Measurements from ENCODE around the gene TENM4. TPM values are rescaled to one million over a fixed set of nuclear protein-coding genes. Genes with fewer than 3 reads are reported as not detected.

TENM4 gene
- total RNA-seq, 1 donor from 2014 or later: 2.4 TPM

DNA sequence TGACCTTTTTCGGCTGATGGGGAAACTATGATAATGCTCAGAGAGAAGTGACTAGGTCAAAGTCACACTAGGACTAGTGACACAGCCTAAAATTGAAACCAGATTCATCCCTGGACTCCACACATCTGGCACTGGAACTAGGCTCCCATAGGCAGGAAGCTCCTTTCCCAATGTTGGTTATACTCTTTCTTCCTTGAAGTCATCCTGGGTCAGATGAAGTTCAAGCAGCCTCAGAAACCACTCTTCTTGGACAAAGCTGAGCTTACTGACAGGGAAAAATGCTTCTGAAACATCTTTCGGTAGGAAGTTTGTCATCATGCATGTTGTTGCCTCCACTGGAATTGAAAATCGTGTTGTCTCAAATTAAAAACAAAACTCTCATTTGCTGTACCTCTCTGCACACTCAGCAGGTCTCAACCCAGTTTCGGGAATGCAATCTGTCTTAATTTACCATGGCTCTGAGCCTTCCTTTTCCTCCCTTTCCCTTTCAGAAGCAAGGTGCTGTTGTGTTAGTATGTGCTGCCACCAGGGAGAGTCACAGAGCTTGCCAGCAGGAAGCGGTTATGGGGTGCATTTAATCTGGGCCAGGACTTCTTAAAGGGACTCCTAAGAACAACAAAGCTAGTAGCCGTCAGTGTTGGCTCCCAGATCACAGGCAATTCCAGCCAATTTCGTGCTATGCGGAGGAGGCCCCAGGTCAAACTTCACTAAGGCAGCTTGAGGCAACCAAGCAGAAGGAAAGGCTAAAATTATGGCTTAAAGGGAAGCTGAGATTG, 384.8 kb downstream of the TENM4 start:
- DNase-seq (ENCODE audit: low spot score): no peak

DNA sequence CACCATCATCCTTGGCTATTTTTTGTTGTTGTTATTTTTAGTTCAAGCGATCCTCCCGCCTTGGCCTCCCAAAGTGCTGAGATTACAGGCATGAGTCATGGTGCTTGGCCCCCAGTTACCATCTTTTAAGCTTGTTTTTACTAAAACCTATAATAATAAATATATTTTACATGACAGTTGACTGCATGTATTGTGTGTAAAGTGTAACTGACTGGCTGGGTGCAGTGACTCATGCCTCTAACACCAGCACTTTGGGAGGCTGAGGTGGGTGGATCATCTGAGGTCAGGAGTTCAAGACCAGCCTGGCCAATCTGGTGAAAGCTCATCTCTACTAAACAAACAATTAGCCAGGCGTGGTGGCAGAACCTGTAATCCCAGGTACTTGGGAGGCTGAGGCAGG, 386.2 kb downstream of the TENM4 start:
- no peak for DNase-seq (ENCODE audit: low spot score)

DNA sequence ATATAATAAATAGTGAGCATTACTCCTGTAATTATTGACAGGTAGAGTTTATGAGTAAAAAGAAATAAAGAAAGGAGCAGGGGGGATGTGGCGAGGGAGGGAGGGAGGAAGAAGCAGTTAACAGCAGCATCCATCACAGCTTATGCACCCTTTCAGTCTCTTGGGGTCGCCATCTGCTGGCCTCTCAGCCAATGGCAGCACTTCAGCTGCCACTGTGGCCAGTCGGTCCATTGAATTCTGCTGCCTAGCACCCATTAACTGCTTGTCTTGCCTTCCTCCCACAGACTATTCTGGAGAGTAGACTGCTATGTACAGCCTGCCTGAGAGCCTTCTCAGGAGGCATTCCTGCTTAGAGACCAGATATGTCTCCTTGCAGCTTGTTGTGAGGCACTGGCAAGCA, 388.3 kb downstream of the TENM4 start:
- DNase-seq (ENCODE audit: low spot score): no peak

- DNase-seq (ENCODE audit: low spot score): no peak
These were observed 390.0 kb downstream of the TENM4 start for GRCh38 chr11:79050786-79051185.

DNA sequence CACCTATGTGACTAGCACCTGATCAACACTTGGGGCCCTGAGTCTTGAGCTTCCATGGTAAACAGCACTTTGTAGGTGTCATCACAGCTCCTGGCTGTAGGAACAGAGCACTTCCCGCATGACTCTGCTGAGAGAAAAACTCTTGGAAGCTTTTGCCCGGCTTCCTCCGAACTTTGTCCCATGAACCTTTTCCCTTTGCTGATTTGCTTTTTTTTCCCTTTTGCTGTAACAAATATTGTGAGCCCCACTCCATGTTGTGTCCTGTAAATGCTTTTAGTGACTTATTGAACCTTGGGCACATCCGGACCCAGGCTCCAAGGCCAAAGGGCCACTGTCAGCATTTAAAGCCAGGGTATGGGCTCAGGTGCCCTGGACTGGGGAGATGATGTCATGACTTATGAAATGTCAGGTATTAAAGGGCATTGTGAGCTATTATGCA, 391.1 kb downstream of the TENM4 start:
- DNase-seq (ENCODE audit: low spot score): no peak

GRCh38 chr11:79047980-79048379, 392.9 kb downstream of the TENM4 start:
- no peak for DNase-seq (ENCODE audit: low spot score)

- no peak for DNase-seq (ENCODE audit: low spot score)
These were observed 393.5 kb downstream of the TENM4 start for GRCh38 chr11:79047321-79047720.

- no peak for DNase-seq (ENCODE audit: low spot score)
These were observed 394.5 kb downstream of the TENM4 start for GRCh38 chr11:79046366-79046765.

DNA sequence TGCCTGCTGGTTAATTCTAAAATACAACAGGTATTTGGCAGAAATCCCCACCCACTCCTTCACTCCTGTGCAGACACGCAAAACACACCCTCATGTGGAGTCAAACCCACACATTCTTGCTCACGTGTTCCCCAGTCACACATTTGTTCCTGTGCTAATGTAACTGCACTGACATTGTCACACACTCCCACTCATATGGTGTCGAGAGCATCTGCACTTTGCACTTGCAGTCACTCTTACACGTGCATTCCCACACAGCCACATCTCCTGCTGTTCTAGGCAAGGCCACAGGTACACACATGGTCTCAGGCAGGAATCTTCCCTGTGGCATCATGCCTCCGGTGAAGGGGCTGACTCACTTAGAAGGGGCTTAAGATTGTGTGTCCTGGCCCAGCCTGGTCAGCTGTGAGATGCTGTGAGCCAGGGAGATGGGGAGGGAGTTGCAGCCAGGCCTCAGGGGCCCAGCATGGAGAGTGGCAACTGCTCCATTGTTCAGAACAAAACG, 395.0 kb downstream of the TENM4 start:
- DNase-seq (ENCODE audit: low spot score): no peak

DNA sequence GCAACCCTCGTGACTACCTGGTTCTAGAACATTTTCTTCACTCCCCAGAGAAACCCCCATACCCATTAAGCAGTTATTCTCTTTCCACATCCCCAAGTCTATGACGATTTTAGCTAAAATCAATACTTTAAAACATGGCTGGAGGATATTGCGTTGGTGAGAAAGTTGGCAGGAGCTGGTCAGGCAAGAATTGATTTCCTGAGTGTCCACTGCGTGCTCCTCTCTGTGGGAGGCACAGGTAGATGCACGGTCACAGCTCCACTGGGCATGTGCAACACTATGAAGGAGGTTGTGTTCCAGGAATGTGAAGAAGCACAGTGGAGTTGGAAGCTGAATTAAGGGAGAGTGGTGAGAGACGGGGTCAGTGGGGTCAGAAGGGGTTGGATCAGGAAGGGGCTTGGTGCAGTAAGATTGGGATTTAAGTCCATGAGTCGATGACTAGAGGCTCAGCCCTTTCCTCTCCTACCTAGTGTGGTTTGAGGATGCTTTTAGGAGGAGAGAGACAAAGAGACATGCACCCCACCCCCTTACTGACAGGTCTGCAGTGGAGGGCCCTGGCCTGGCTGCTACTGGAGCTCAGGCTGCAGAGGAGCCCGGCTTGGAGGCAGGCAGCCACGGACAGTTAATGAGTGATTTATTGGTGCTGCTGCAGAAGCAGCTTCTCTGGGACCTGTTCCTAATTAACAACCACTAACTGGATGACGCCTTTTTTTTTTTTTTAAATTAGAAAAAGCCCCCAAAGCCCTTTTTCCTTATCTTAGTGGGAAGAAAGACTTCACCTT, 395.6 kb downstream of the TENM4 start:
- no peak for DNase-seq (ENCODE audit: low spot score)

GRCh38 chr11:79044201-79044600, 396.6 kb downstream of the TENM4 start:
- DNase-seq (ENCODE audit: low spot score): no peak

GRCh38 chr11:79043726-79044125, 397.1 kb downstream of the TENM4 start:
- DNase-seq (ENCODE audit: low spot score): no peak

GRCh38 chr11:79042824-79043223, 398.0 kb downstream of the TENM4 start:
- DNase-seq (ENCODE audit: low spot score): no peak

- DNase-seq (ENCODE audit: low spot score): no peak
These were observed 400.5 kb downstream of the TENM4 start for GRCh38 chr11:79040348-79040747.

DNA sequence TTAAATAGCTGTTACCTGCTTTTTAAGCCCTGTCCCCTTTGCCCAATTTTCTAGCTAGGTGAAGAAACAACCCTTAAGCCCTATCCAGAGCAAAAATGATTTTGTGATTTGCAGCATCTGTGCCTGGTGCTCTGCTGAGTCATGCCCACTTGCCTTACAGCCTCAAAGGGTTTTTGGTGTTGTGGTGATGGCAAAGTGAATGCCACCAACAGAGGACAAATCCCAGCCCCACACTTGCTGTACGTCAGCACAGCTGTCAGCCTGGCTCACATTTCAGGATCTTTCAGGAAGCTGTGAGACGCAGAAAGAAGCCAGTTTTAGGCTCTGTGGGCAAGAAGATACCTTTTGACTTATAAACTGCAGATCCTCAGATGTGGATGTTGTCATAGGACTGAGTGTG, 401.7 kb downstream of the TENM4 start:
- no peak for DNase-seq (ENCODE audit: low spot score)

- DNase-seq (ENCODE audit: low spot score): no peak
These were observed 404.9 kb downstream of the TENM4 start for GRCh38 chr11:79035881-79036280.

GRCh38 chr11:79033833-79034232, 407.0 kb downstream of the TENM4 start:
- DNase-seq (ENCODE audit: low spot score): no peak

- no peak for DNase-seq (ENCODE audit: low spot score)
These were observed 410.4 kb downstream of the TENM4 start for GRCh38 chr11:79030448-79030847.

GRCh38 chr11:79028225-79028624, 412.6 kb downstream of the TENM4 start:
- DNase-seq (ENCODE audit: low spot score): no peak

DNA sequence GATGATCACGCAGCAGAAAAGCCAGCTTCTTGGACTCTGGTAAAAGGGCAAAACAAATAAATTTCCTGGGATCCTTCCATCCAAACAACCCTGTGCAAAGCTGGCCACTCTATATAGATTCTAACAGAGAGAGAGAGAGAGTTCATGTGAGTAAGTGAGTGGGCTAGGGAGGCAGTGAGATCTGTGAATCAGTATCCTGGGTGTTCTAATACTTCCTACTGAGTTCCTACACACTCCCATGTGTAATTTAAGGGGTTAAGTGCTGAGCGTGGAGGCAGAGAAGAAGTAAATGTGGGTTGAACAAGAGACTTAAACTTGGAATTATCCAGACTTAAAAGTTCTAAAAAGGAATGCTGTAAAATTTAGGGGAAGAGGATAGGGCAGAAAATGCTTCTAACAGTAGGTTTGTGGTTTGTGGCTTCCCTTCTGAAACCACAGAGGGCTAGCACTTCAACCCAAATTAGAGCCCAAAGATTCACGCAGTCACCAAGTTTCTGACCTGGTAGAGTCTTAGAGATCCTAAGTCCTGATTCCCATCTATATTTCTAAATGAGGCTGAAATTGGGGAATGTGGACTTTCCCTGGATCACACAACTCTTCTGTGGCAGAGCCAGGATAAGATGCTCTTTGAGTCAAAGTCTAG, 413.9 kb downstream of the TENM4 start:
- DNase-seq (ENCODE audit: low spot score): no peak

DNA sequence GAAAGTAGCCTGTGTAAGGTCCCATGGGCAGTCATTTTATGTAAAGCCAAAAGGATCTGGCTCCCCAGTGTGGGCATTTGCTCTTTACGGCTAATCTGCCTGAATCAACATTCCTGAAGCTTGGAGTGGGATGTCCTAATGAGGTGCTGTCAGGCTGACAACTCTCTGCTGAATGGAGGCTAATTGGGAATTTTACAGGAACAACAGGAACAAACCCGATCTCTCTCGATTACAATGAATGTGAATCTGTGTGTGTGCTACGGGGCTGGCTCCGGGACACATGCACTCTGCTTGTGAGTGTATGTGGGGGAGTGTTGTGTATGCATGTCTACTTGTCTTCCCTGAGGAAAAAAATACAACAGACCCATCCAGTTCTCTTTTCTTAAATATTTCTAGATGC, 415.2 kb downstream of the TENM4 start:
- no peak for DNase-seq (ENCODE audit: low spot score)

GRCh38 chr11:79025097-79025496, 415.7 kb downstream of the TENM4 start:
- DNase-seq (ENCODE audit: low spot score): no peak

- no peak for DNase-seq (ENCODE audit: low spot score)
These were observed 418.6 kb downstream of the TENM4 start for GRCh38 chr11:79022265-79022664.

All from ureter (tissue), 1 donor.